ENCODE measurements around the gene CD6.

CD6 gene

DNA sequence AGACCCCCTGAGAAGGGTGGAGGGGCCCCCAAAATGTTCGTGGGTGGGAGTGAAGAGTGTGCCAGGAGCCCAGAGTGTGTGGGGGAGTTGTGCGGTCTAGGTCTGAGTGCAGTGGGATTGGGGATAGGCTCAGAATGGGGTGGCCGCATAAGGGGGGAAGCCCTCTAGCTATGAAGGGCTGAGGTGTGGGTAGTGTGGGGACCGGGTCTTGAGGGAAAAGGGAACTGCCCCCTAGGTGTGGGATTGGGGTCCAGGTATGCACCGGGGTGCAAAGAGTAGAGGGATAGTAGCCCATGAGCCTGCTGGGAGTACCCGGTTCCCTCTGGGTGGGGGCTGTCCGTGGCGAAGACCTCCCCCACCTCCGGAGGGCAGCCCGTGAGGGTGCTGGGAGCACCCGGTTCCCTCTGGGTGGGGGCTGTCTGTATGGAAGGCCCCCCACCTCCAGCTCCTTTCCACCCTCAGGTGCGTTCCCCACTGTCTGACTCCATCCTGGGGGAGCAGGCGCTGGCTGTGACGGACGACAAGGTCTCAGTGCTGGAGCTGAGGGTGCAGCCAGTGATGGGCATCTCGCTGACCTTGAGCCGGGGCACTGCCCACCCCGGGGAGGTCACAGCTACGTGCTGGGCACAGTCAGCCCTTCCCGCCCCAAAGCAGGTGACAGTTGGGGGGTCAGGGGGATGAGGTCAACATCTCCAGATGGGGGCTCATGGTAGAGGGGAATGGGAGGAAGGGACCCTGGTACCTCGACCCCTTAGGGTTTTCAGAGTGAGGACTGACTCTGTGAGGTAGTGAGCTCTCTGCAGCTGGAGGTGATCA is 36.5 kb upstream of the CD6 start:
- TF ChIP-seq CTCF (IDR thresholded peaks at IDR 0.05; ENCODE audit: borderline replicate concordance, insufficient read depth, low read depth, low read length): no peak
- H3K4me3 ChIP-seq (ENCODE audit: low read depth, low read length): no peak overlapping the region

- TF ChIP-seq CTCF (IDR thresholded peaks at IDR 0.05; ENCODE audit: borderline replicate concordance, insufficient read depth, low read depth, low read length): no peak
- no peak overlapping the region for H3K4me3 ChIP-seq (ENCODE audit: low read depth, low read length)
Observed at GRCh38 chr11:60935676-60936442, 35.6 kb upstream of the CD6 start.

DNA sequence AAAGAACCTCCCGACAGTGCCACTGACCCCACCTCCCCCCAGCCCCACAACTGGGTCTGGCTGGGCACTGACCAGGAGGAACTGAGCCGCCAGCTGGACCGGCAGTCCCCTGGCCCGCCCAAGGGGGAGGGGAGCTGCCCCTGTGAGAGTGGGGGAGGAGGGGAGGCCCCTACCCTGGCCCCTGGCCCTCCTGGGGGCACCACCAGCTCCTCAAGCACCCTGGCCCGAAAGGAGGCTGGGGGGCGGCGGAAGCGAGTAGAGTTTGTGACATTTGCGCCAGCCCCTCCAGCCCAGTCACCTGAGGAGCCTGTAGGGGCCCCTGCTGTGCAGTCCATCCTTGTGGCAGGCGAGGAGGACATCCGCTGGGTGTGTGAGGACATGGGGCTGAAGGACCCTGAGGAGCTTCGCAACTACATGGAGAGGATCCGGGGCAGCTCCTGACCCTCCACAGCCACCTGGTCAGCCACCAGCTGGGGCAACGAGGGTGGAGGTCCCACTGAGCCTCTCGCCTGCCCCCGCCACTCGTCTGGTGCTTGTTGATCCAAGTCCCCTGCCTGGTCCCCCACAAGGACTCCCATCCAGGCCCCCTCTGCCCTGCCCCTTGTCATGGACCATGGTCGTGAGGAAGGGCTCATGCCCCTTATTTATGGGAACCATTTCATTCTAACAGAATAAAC is 34.9 kb upstream of the CD6 start:
- no peak overlapping the region for H3K4me3 ChIP-seq (ENCODE audit: low read depth, low read length)
- TF ChIP-seq CTCF (IDR thresholded peaks at IDR 0.05; ENCODE audit: borderline replicate concordance, insufficient read depth, low read depth, low read length): no peak

DNA sequence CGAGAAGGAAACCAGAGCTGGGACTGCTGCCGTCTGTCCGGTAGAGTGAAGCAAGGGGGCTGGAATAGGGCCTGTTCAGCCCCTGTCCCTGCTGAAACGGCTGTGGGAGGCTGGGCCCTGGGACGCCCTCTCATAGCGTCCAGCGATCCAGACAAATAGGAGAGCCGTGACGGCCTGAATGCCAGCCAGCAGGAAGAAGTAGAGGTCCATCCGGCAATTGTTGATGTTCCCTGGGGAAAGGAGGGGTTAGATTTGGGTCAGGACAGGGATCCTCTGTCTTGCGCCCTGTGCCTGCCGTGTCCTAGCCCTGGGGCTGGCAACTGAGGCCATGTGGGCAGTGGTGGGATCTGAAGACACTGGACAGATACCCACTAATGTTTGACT is 34.3 kb upstream of the CD6 start:
- no peak overlapping the region for H3K4me3 ChIP-seq (ENCODE audit: low read depth, low read length)
- TF ChIP-seq CTCF (IDR thresholded peaks at IDR 0.05; ENCODE audit: borderline replicate concordance, insufficient read depth, low read depth, low read length): no peak

DNA sequence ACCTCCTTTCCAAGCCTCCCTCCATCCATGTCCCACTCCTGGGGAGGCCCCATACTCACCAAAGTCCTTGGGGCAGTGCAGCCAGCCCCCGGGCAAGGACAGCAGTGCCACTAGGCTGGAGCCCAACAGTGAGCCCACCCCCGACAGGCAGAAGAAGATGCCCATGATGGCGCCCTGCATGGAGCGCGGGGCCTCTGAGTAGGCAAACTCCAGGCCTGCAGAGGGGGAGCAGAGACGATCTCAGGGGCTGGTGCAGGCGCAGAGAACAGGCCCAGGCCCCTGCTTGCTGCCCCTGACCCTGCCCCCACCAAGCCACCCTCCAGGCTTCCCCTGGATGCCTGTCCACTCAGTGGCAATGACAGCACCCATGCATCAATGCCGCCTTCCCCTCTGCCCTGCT is 33.7 kb upstream of the CD6 start:
- H3K4me3 ChIP-seq (ENCODE audit: low read depth, low read length): no peak overlapping the region
- TF ChIP-seq CTCF (IDR thresholded peaks at IDR 0.05; ENCODE audit: borderline replicate concordance, insufficient read depth, low read depth, low read length): no peak

GRCh38 chr11:60938500-60938899 is 33.0 kb upstream of the CD6 start:
- no peak for TF ChIP-seq CTCF (IDR thresholded peaks at IDR 0.05; ENCODE audit: borderline replicate concordance, insufficient read depth, low read depth, low read length)
- H3K4me3 ChIP-seq (ENCODE audit: low read depth, low read length): no peak overlapping the region

All from GM12875 (cell line).